Endothelial cell of umbilical vein (primary cell): ENCODE measurements around the gene CCNF. TPM values are rescaled to one million over a fixed set of nuclear protein-coding genes. Genes with fewer than 3 reads are reported as not detected.

ENCODE experiments used
- BruUV-seq: library from RNA; stranded (reverse); fragments of 400-500 nt; replicated peaks from 2 replicates; lab custom pipeline; 2021; lab: Mats Ljungman, UMichigan
- CTCF ChIA-PET: fragments of 300-600, 350-600 bp; sonication (Branson Sonifier 250); formaldehyde crosslinking; loops from one replicate; lab custom pipeline; 2021; ENCODE audit warnings: antibody characterized with exemption, inconsistent platforms; lab: Charles Lee
- POLR2A ChIA-PET: fragments of 300-600, 350-600 bp; sonication (Branson Sonifier 250); formaldehyde crosslinking; loops from one replicate; lab custom pipeline; 2021; ENCODE audit warnings: antibody characterized with exemption, inconsistent platforms; lab: Charles Lee
- DNase-seq: peaks from one replicate; pipeline ENCODE4 v3.0.0-alpha.2; 2011; ENCODE audit warnings: low read depth, low spot score
- FAIRE-seq: peaks from 2 replicates; lab custom pipeline; 2011; peaks lifted over from hg19 to GRCh38; lab: Jason Lieb, UNC
- H2AFZ ChIP-seq: 2 replicates; pipeline ENCODE4 v1.6.0; 2012; ENCODE audit warnings: low read depth, low read length, control low read depth, inconsistent platforms
- H3K27ac ChIP-seq: 2 replicates; pipeline ENCODE4 v1.5.1; 2011; ENCODE audit warnings: low read depth, mild to moderate bottlenecking, control low read depth, low read length, moderate library complexity; ENCODE audit not compliant: insufficient read depth
- H3K27me3 ChIP-seq, 2 experiments: 2 replicates each; pipeline versions ENCODE4 v1.6.0 to v1.6.1; 2011; ENCODE audit warnings: low read length in 2 of 2, mixed read lengths in 1 of 2; ENCODE audit not compliant: control insufficient read depth in 2 of 2, insufficient read depth in 2 of 2
- H3K36me3 ChIP-seq, 2 experiments: 2 replicates in 1 of 2; 3 replicates in 1 of 2; pipeline ENCODE4 v1.5.1; 2011; ENCODE audit warnings: low read length in 2 of 2, mild to moderate bottlenecking in 1 of 2, moderate library complexity in 1 of 2; ENCODE audit not compliant: control insufficient read depth in 2 of 2, insufficient read depth in 2 of 2; ENCODE audit errors: extremely low read depth in 1 of 2
- H3K4me1 ChIP-seq: 3 replicates; pipeline ENCODE4 v1.5.1; 2011; ENCODE audit warnings: mild to moderate bottlenecking, low read length; ENCODE audit not compliant: control insufficient read depth, insufficient read depth; ENCODE audit errors: extremely low read depth
- H3K4me2 ChIP-seq: 2 replicates; pipeline ENCODE4 v1.6.1; 2011; ENCODE audit warnings: low read length, control low read depth, mixed read lengths; ENCODE audit not compliant: insufficient read depth
- H3K4me3 ChIP-seq, 3 experiments: fragments of 200-600 bp in 1 of 3; sonication (generic), shearing (Covaris generic) in 1 of 3; replicated peaks in 1 of 3; 2 replicates each; pipeline ENCODE4 v1.5.1; 2011 to 2016; ENCODE audit warnings: control low read depth in 3 of 3, low read length in 3 of 3, mild to moderate bottlenecking in 2 of 3, inconsistent platforms in 1 of 3, low read depth in 1 of 3, moderate library complexity in 1 of 3; ENCODE audit not compliant: insufficient read depth in 1 of 3
- H3K79me2 ChIP-seq: 2 replicates; pipeline ENCODE4 v1.6.0; 2012; ENCODE audit warnings: low read length, inconsistent platforms; ENCODE audit not compliant: control insufficient read depth, insufficient read depth
- H3K9ac ChIP-seq: replicated peaks from 2 replicates; pipeline ENCODE3; 2011; ENCODE audit warnings: low read length, control low read depth; ENCODE audit not compliant: insufficient read depth; ENCODE audit errors: extremely low read depth
- H3K9me1 ChIP-seq: replicated peaks from 3 replicates; pipeline ENCODE4 v1.6.0; 2011; ENCODE audit warnings: mild to moderate bottlenecking, low read length; ENCODE audit not compliant: control insufficient read depth, insufficient read depth; ENCODE audit errors: extremely low read depth
- H3K9me3 ChIP-seq: replicated peaks from 2 replicates; pipeline ENCODE4 v1.5.1; 2012; ENCODE audit warnings: low read length, inconsistent platforms; ENCODE audit not compliant: control insufficient read depth, insufficient read depth
- H4K20me1 ChIP-seq: replicated peaks from 2 replicates; pipeline ENCODE3; 2011; ENCODE audit warnings: mild to moderate bottlenecking, low read length; ENCODE audit not compliant: control insufficient read depth, insufficient read depth; ENCODE audit errors: extremely low read depth
- CTCF ChIP-seq, 2 donors: IDR thresholded peaks; 1 replicate in 1 of 2; 2 replicates in 1 of 2; pipeline ENCODE4 v1.5.1; 2011; ENCODE audit warnings: low read length in 2 of 2, mild to moderate bottlenecking in 2 of 2, moderate library complexity in 2 of 2, control low read depth in 1 of 2, inconsistent platforms in 1 of 2, low read depth in 1 of 2; ENCODE audit not compliant: insufficient read depth in 1 of 2; ENCODE audit errors: extremely low read depth in 1 of 2
- FOS ChIP-seq: IDR thresholded peaks from 2 replicates; pipeline ENCODE4 v1.6.1; 2011; ENCODE audit warnings: mild to moderate bottlenecking, low read length, moderate library complexity, borderline replicate concordance; ENCODE audit not compliant: insufficient read depth
- GATA2 ChIP-seq: IDR thresholded peaks from 2 replicates; pipeline ENCODE4 v1.7.0; 2011; ENCODE audit warnings: low read depth, mild to moderate bottlenecking, moderate library complexity, mixed read lengths, low read length; ENCODE audit not compliant: insufficient read length, insufficient read depth
- JUN ChIP-seq: IDR thresholded peaks from 2 replicates; pipeline ENCODE4 v1.6.1; 2011; ENCODE audit warnings: borderline replicate concordance, low read depth; ENCODE audit not compliant: insufficient read length, insufficient read depth
- MAX ChIP-seq: IDR thresholded peaks from 2 replicates; pipeline ENCODE4 v1.6.1; 2011; ENCODE audit not compliant: insufficient read depth, insufficient read length
- MYC ChIP-seq: IDR thresholded peaks from one replicate; pipeline ENCODE4 v1.6.1; 2011; ENCODE audit warnings: mild to moderate bottlenecking, low read depth, low read length
- POLR2A ChIP-seq: IDR thresholded peaks from 2 replicates; pipeline ENCODE4 v1.6.1; 2012; ENCODE audit warnings: low read depth, mild to moderate bottlenecking, control low read depth, low read length
- POLR2AphosphoS5 ChIP-seq: IDR thresholded peaks from 2 replicates; pipeline ENCODE4 v1.6.1; 2012; ENCODE audit warnings: low read depth, mild to moderate bottlenecking, control low read depth, low read length, moderate library complexity; ENCODE audit not compliant: insufficient read depth
- dilution Hi-C: fragments of 300-500 bp; cut with MboI; formaldehyde crosslinking; loops from one replicate; pipeline ENCODE4 v1.15.0; 2019; ENCODE audit warnings: low sequenced_read_pairs; ENCODE audit not compliant: extremely low pct_ligation_motif_present
- intact Hi-C: fragments of 100-400 bp; cut with micrococcal nuclease; formaldehyde crosslinking; loops from one replicate; pipeline ENCODE4 v1.10.0; 2022
- polyA plus RNA-seq, 4 experiments: library from polyadenylated mRNA; depleted of rRNA in 3 of 4; stranded (reverse) in 3 of 4; unstranded in 1 of 4; fragments of >200 nt; gene quantifications; 2 replicates each; pipeline versions ENCODE4 v1.2.1 to v1.2.3, GENCODE V29; 2011 to 2012; ENCODE audit warnings: missing spikeins in 1 of 4
- total RNA-seq: library from RNA; stranded (reverse); gene quantifications from 2 replicates; pipeline ENCODE4 v1.2.3, GENCODE V29; 2021

The CCNF gene
- total and polyA plus RNA-seq, 2 donors (not counting 3 experiments of a cell fraction or from before 2014, with no cell fraction given): 13.9 to 48.9 TPM

GRCh38 chr16:2449118-2449517 lies 19.9 kb downstream of the CCNF start:
- Histone ChIP-seq H3K9ac (no peak overlapping the region), H3K9me1 (no peaks in the 10 kb centered on the region), H3K36me3 (peaks cover 29 to 42% of the 10 kb centered on the region in 2 experiments), H3K4me1 (no peaks in the 10 kb centered on the region), H4K20me1 (no peaks in the 10 kb centered on the region), H3K27me3 (no peaks in the 10 kb centered on the region), H2AFZ (no peak overlapping the region), H3K9me3 (no peaks in the 10 kb centered on the region), H3K4me2 (no peak overlapping the region), H3K4me3 (no peak overlapping the region), H3K79me2 (peaks cover 1% of the 10 kb centered on the region), H3K27ac (no peak overlapping the region)
- BruUV-seq: no TSS peak
- TF ChIP-seq FOS (no peak), MYC (no peak), JUN (no peak), POLR2AphosphoS5 (no peak), CTCF (IDR thresholded peaks at IDR 0.05; ENCODE audit: extremely low read depth in 1 of 2, insufficient read depth in 1 of 2, low read depth in 1 of 2, low read length in 2 of 2) (no peak), MAX (no peak), GATA2 (no peak), POLR2A (no peak)
- dilution Hi-C loops: no loop called here
- CTCF ChIA-PET: no interaction called here
- DNase-seq (no peak), FAIRE-seq (no peak)
- intact Hi-C loops: no loop called here
- POLR2A ChIA-PET: no interaction called here
